Measurements from ENCODE around the gene NINL.

- TF ChIP-seq CTCF (IDR thresholded peaks at IDR 0.05), result no peak
- TF ChIP-seq POLR2A (IDR thresholded peaks at IDR 0.05), result peak in 1 of 2 donors; percentile 8
Measured at GRCh38 chr20:25407311-25408169, 177.8 kb downstream of the NINL start, which contains the start of gene GINS1.

Measured in Peyer's patch (tissue), 4 donors.